Activated CD4-positive, alpha-beta memory T cell treated with anti-CD3 and anti-CD28 coated beads for 36 hours (primary cell): ENCODE results near the gene RPL26. TPM values are rescaled to one million over a fixed set of nuclear protein-coding genes. Genes with fewer than 3 reads are reported as not detected.
A peak's percentile ranks its signal among the peaks of the same experiment; 100 is the strongest.

Experiments used
- CTCF ChIA-PET: fragments of 350-600 bp; sonication (Branson Sonifier 250); formaldehyde crosslinking; loops from one replicate; lab custom pipeline; 2021; ENCODE audit warnings: antibody characterized with exemption, inconsistent platforms; lab: Charles Lee
- POLR2A ChIA-PET: fragments of 350-600 bp; sonication (Branson Sonifier 250); formaldehyde crosslinking; loops from one replicate; lab custom pipeline; 2021; ENCODE audit warnings: antibody characterized with exemption; lab: Charles Lee
- DNase-seq: peaks from one replicate; pipeline ENCODE4 v3.0.0-alpha.2; 2020
- H3K27ac Mint-ChIP-seq: one replicate; pipeline ENCODE4 v1.8.0; 2021; ENCODE audit warnings: mixed read lengths
- H3K27me3 Mint-ChIP-seq: one replicate; pipeline ENCODE4 v1.8.0; 2021; ENCODE audit warnings: mixed read lengths
- H3K36me3 Mint-ChIP-seq: one replicate; pipeline ENCODE4 v1.8.0; 2021; ENCODE audit warnings: mixed read lengths
- H3K4me1 Mint-ChIP-seq: one replicate; pipeline ENCODE4 v1.8.0; 2021; ENCODE audit warnings: low read depth, mixed read lengths
- H3K4me3 Mint-ChIP-seq: one replicate; pipeline ENCODE4 v1.8.0; 2021; ENCODE audit warnings: mild to moderate bottlenecking, mixed read lengths
- H3K9me3 Mint-ChIP-seq: one replicate; pipeline ENCODE4 v1.8.0; 2021; ENCODE audit warnings: mixed read lengths
- intact Hi-C: fragments of 100-400 bp; cut with micrococcal nuclease; formaldehyde crosslinking; loops from one replicate; pipeline ENCODE4 v1.15.1; 2023
- total RNA-seq, 2 experiments: library from RNA; stranded (reverse); gene quantifications; one replicate each; pipeline ENCODE4 v1.2.3, GENCODE V29; 2021

Gene RPL26
- total RNA-seq = 1,000 to 10,000 TPM; 2,959 to 2,997 TPM

- no peaks in the 10 kb centered on the region for H3K27me3 Mint-ChIP-seq
- no peaks in the 10 kb centered on the region for H3K9me3 Mint-ChIP-seq
- peaks cover 51% of the 10 kb centered on the region for H3K4me1 Mint-ChIP-seq
- peak within 1 kb of the TSS; percentile 97 for H3K4me3 Mint-ChIP-seq
- peak within 1 kb of the TSS; percentile 99 for H3K27ac Mint-ChIP-seq
- DNase-seq = peak; percentile 97
- CTCF ChIA-PET = interaction anchor here (0.6 to 3.8 kb wide), 23 partner anchors 8 to 616 kb away, joined by 3 to 34 read pairs (median 4); partner anchors contain the start of genes MYH10 and NDEL1
- intact Hi-C loops = loop anchor here (1.0 to 10.0 kb wide), 5 partner anchors 52 to 512 kb away; partner anchors contain the start of genes MYH10 and NDEL1
- H3K36me3 Mint-ChIP-seq = peaks cover 48% of the 10 kb centered on the region
- POLR2A ChIA-PET = interaction anchor here (0.6 to 1.3 kb wide), 7 partner anchors 11 to 362 kb away, joined by 3 to 6 read pairs (median 3); partner anchors contain the start of genes CTC1 and NDEL1
Measured at GRCh38 chr17:8383143-8383822, at the start of gene RPL26. RPL26 (minus strand) TSS chr17:8383193; CDS start chr17:8382310, 883 bp downstream.

- no peaks in the 10 kb centered on the region for H3K27me3 Mint-ChIP-seq
- no peaks in the 10 kb centered on the region for H3K36me3 Mint-ChIP-seq
- intact Hi-C loops = loop anchor here (10.0 kb wide), 1 partner anchor 746 kb away; the partner anchor contains the start of genes TP53 and WRAP53
- no peak overlapping the region for H3K4me3 Mint-ChIP-seq
- POLR2A ChIA-PET = no interaction called here
- peaks cover 2% of the 10 kb centered on the region for H3K4me1 Mint-ChIP-seq
- no peaks in the 10 kb centered on the region for H3K9me3 Mint-ChIP-seq
- CTCF ChIA-PET = interaction anchor here (0.9 kb wide), 1 partner anchor 20 kb away, joined by 3 read pairs; no protein-coding TSS in a partner anchor
- DNase-seq = no peak
- H3K27ac Mint-ChIP-seq = no peak overlapping the region
Measured at GRCh38 chr17:8430966-8431365, 48.0 kb upstream of the RPL26 start.

GRCh38 chr17:8426802-8427201, 43.8 kb upstream of the RPL26 start:
- intact Hi-C loops = no loop called here
- ChIA-PET POLR2A (no interaction called here), CTCF (interaction anchor here (1.6 kb wide), 1 partner anchor 17 kb away, joined by 3 read pairs; no protein-coding TSS in a partner anchor)
- no peak for DNase-seq
- H3K27me3 Mint-ChIP-seq = peaks cover 10% of the 10 kb centered on the region
- no peaks in the 10 kb centered on the region for H3K9me3 Mint-ChIP-seq
- H3K36me3 Mint-ChIP-seq = no peaks in the 10 kb centered on the region
- no peak overlapping the region for H3K4me3 Mint-ChIP-seq
- no peaks in the 10 kb centered on the region for H3K4me1 Mint-ChIP-seq
- no peak overlapping the region for H3K27ac Mint-ChIP-seq

- Mint-ChIP-seq H3K36me3 (no peaks in the 10 kb centered on the region), H3K4me1 (no peaks in the 10 kb centered on the region), H3K27ac (no peak overlapping the region), H3K9me3 (no peaks in the 10 kb centered on the region), H3K4me3 (no peak overlapping the region), H3K27me3 (peaks cover 11% of the 10 kb centered on the region)
- ChIA-PET POLR2A (no interaction called here), CTCF (interaction anchor here (1.1 kb wide), 1 partner anchor 16 kb away, joined by 3 read pairs; no protein-coding TSS in a partner anchor)
- intact Hi-C loops = no loop called here
- no peak for DNase-seq
Measured at GRCh38 chr17:8426094-8426720, 43.2 kb upstream of the RPL26 start.

- Mint-ChIP-seq H3K4me1 (no peaks in the 10 kb centered on the region), H3K27ac (no peak overlapping the region), H3K9me3 (no peaks in the 10 kb centered on the region), H3K27me3 (peaks cover 25% of the 10 kb centered on the region), H3K36me3 (no peaks in the 10 kb centered on the region), H3K4me3 (no peak overlapping the region)
- CTCF ChIA-PET = interaction anchor here (1.2 to 2.5 kb wide), 2 partner anchors 11 to 324 kb away, joined by 3 to 24 read pairs; no protein-coding TSS in a partner anchor
- intact Hi-C loops = no loop called here
- DNase-seq = no peak
- POLR2A ChIA-PET = no interaction called here
Measured at GRCh38 chr17:8421571-8421970, 38.6 kb upstream of the RPL26 start.

GRCh38 chr17:8420041-8420934, 37.3 kb upstream of the RPL26 start:
- H3K9me3 Mint-ChIP-seq = no peaks in the 10 kb centered on the region
- ChIA-PET POLR2A (interaction anchor here (1.1 kb wide), 1 partner anchor 17 kb away, joined by 3 read pairs; no protein-coding TSS in a partner anchor), CTCF (interaction anchor here (1.2 to 2.5 kb wide), 2 partner anchors 10 to 325 kb away, joined by 3 to 24 read pairs; no protein-coding TSS in a partner anchor)
- no peak overlapping the region for H3K4me3 Mint-ChIP-seq
- peaks cover 30% of the 10 kb centered on the region for H3K27me3 Mint-ChIP-seq
- DNase-seq = no peak
- intact Hi-C loops = no loop called here
- H3K36me3 Mint-ChIP-seq = no peaks in the 10 kb centered on the region
- no peaks in the 10 kb centered on the region for H3K4me1 Mint-ChIP-seq
- H3K27ac Mint-ChIP-seq = no peak overlapping the region

- Mint-ChIP-seq H3K27ac (no peak overlapping the region), H3K4me1 (no peaks in the 10 kb centered on the region), H3K4me3 (no peak overlapping the region), H3K9me3 (no peaks in the 10 kb centered on the region), H3K27me3 (peaks cover 26% of the 10 kb centered on the region), H3K36me3 (no peaks in the 10 kb centered on the region)
- ChIA-PET CTCF (interaction anchor here (2.5 kb wide), 1 partner anchor 9 kb away, joined by 24 read pairs; no protein-coding TSS in a partner anchor), POLR2A (no interaction called here)
- DNase-seq = no peak
- intact Hi-C loops = no loop called here
Measured at GRCh38 chr17:8419305-8419704, 36.3 kb upstream of the RPL26 start.

- Mint-ChIP-seq H3K27ac (no peak overlapping the region), H3K36me3 (no peaks in the 10 kb centered on the region), H3K4me3 (no peak overlapping the region), H3K4me1 (peaks cover 2% of the 10 kb centered on the region), H3K9me3 (no peaks in the 10 kb centered on the region), H3K27me3 (peaks cover 23% of the 10 kb centered on the region)
- CTCF ChIA-PET = interaction anchor here (1.3 kb wide), 1 partner anchor 9 kb away, joined by 6 read pairs; no protein-coding TSS in a partner anchor
- intact Hi-C loops = no loop called here
- POLR2A ChIA-PET = no interaction called here
- DNase-seq = no peak
Measured at GRCh38 chr17:8418471-8418870, 35.5 kb upstream of the RPL26 start.

GRCh38 chr17:8417806-8418205, 34.8 kb upstream of the RPL26 start:
- Mint-ChIP-seq H3K27me3 (peaks cover 23% of the 10 kb centered on the region), H3K4me3 (no peak overlapping the region), H3K9me3 (no peaks in the 10 kb centered on the region), H3K36me3 (no peaks in the 10 kb centered on the region), H3K4me1 (peaks cover 9% of the 10 kb centered on the region), H3K27ac (no peak overlapping the region)
- POLR2A ChIA-PET = no interaction called here
- CTCF ChIA-PET = interaction anchor here (1.1 to 1.3 kb wide), 2 partner anchors 8 to 18 kb away, joined by 3 to 6 read pairs; partner anchors contain the start of gene NDEL1
- DNase-seq = no peak
- intact Hi-C loops = no loop called here

- intact Hi-C loops = no loop called here
- DNase-seq = no peak
- H3K27ac Mint-ChIP-seq = no peak overlapping the region
- H3K4me3 Mint-ChIP-seq = no peak overlapping the region
- CTCF ChIA-PET = no interaction called here
- H3K27me3 Mint-ChIP-seq = peaks cover 19% of the 10 kb centered on the region
- H3K4me1 Mint-ChIP-seq = peaks cover 22% of the 10 kb centered on the region
- no peaks in the 10 kb centered on the region for H3K9me3 Mint-ChIP-seq
- POLR2A ChIA-PET = no interaction called here
- no peaks in the 10 kb centered on the region for H3K36me3 Mint-ChIP-seq
Measured at GRCh38 chr17:8413938-8414337, 30.9 kb upstream of the RPL26 start.

GRCh38 chr17:8413328-8413727, 30.3 kb upstream of the RPL26 start:
- peaks cover 22% of the 10 kb centered on the region for H3K4me1 Mint-ChIP-seq
- no peaks in the 10 kb centered on the region for H3K36me3 Mint-ChIP-seq
- POLR2A ChIA-PET = no interaction called here
- intact Hi-C loops = no loop called here
- H3K9me3 Mint-ChIP-seq = no peaks in the 10 kb centered on the region
- H3K27me3 Mint-ChIP-seq = peaks cover 18% of the 10 kb centered on the region
- no peak overlapping the region for H3K27ac Mint-ChIP-seq
- CTCF ChIA-PET = interaction anchor here (1.4 to 4.5 kb wide), 3 partner anchors 30 to 372 kb away, joined by 3 to 63 read pairs (median 6); partner anchors contain the start of gene RPL26
- DNase-seq = no peak
- H3K4me3 Mint-ChIP-seq = no peak overlapping the region
